Adrenal gland (tissue), 5 donors: ENCODE data around the gene ZBED5.

Experiments
- POLR2A ChIP-seq, 2 donors: fragments of 450-650 bp; IDR thresholded peaks; one replicate each; pipeline ENCODE4 v1.6.1; 2017; ENCODE audit warnings: antibody characterized with exemption in 2 of 2, mild to moderate bottlenecking in 2 of 2, moderate library complexity in 1 of 2
- TF ChIP-seq, protein P1 (sequence below), 6 experiments: fragments of 450-650 bp in 4 of 6; fragments of 200-600 bp in 2 of 6; sonication (generic) in 1 of 6; IDR thresholded peaks; 1 replicate in 5 of 6; 2 replicates in 1 of 6; pipeline versions ENCODE4 v1.5.1 to v1.8.0; 2016 to 2021; ENCODE audit warnings: antibody characterized with exemption in 6 of 6, mild to moderate bottlenecking in 2 of 6, moderate library complexity in 1 of 6
- donor health status: DM: no; HTN: no; CAD: no.

DNA sequence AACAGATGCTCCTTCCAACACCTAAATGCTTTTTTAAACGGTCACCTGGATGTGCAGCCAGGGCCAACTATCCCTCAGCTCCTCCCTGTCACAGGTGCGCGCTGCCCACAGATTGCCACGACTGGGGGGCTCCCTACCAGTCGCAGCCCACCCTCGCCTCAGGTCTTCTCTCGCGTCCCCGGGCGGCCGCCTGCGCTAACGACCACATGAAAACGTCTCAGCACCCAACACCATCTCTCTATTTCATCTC lies 469 bp downstream of the ZBED5 start:
- TF ChIP-seq, protein P1, sequence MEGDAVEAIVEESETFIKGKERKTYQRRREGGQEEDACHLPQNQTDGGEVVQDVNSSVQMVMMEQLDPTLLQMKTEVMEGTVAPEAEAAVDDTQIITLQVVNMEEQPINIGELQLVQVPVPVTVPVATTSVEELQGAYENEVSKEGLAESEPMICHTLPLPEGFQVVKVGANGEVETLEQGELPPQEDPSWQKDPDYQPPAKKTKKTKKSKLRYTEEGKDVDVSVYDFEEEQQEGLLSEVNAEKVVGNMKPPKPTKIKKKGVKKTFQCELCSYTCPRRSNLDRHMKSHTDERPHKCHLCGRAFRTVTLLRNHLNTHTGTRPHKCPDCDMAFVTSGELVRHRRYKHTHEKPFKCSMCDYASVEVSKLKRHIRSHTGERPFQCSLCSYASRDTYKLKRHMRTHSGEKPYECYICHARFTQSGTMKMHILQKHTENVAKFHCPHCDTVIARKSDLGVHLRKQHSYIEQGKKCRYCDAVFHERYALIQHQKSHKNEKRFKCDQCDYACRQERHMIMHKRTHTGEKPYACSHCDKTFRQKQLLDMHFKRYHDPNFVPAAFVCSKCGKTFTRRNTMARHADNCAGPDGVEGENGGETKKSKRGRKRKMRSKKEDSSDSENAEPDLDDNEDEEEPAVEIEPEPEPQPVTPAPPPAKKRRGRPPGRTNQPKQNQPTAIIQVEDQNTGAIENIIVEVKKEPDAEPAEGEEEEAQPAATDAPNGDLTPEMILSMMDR (IDR thresholded peaks at IDR 0.05), result no peak
- TF ChIP-seq POLR2A (IDR thresholded peaks at IDR 0.05), result no peak
